IPS-NIHi7 (cell line): ENCODE measurements around the gene SEMA4D.

Experiments used
- DNase-seq: peaks from one replicate; pipeline ENCODE4 v3.0.0; 2012; ENCODE audit warnings: mixed read lengths; ENCODE audit errors: extremely low spot score

The SEMA4D gene

GRCh38 chr9:89317282-89317681 lies 180.6 kb downstream of the SEMA4D start:
- DNase-seq, result no peak

- DNase-seq, result no peak
Measured at GRCh38 chr9:89315482-89315881, 182.4 kb downstream of the SEMA4D start.

- no peak for DNase-seq
Measured at GRCh38 chr9:89314955-89315354, 183.0 kb downstream of the SEMA4D start.

GRCh38 chr9:89313842-89314241 lies 184.1 kb downstream of the SEMA4D start:
- DNase-seq, result no peak

GRCh38 chr9:89312222-89312571 lies 185.7 kb downstream of the SEMA4D start:
- no peak for DNase-seq

- DNase-seq, result peak; percentile 29
Measured at GRCh38 chr9:89311346-89312221, 186.3 kb downstream of the SEMA4D start.
